Muscle of leg (tissue), 11 donors: ENCODE data around the gene CDH23. TPM values are rescaled to one million over a fixed set of nuclear protein-coding genes. Genes with fewer than 3 reads are reported as not detected.

Experiments used
- DNase-seq: peaks from one replicate; pipeline ENCODE4 v3.0.0; 2013
- H3K27ac ChIP-seq: one replicate; pipeline ENCODE4 v1.5.1; 2013; ENCODE audit warnings: mild to moderate bottlenecking, low read length, control low read depth
- H3K27me3 ChIP-seq: one replicate; pipeline ENCODE4 v1.6.1; 2013; ENCODE audit warnings: low read length; ENCODE audit not compliant: control insufficient read depth, insufficient read depth
- H3K36me3 ChIP-seq: one replicate; pipeline ENCODE4 v1.6.1; 2013; ENCODE audit warnings: low read length; ENCODE audit not compliant: control insufficient read depth, insufficient read depth
- H3K4me1 ChIP-seq: one replicate; pipeline ENCODE4 v1.6.1; 2013; ENCODE audit warnings: low read length; ENCODE audit not compliant: control insufficient read depth, insufficient read depth
- H3K4me3 ChIP-seq: one replicate; pipeline ENCODE4 v1.5.1; 2013; ENCODE audit warnings: low read length, control low read depth
- H3K9me3 ChIP-seq: replicated peaks from 2 replicates; pipeline ENCODE4 v1.6.1; 2013; ENCODE audit warnings: low read depth, low read length; ENCODE audit not compliant: control insufficient read depth
- WGBS: methylation state at CpG from one replicate; pipeline ENCODE4 v1.1.5; 2013; ENCODE audit warnings: missing lambda C conversion rate; ENCODE audit not compliant: insufficient coverage; 5-methylcytosine and 5-hydroxymethylcytosine counted together
- polyA plus RNA-seq, 8 donors: library from polyadenylated mRNA; unstranded; fragments of 120-200 nt; gene quantifications; one replicate each; pipeline versions ENCODE4 v1.2.1 to v1.2.3, GENCODE V29; 2013; ENCODE audit warnings: inconsistent platforms in 1 of 8, low replicate concordance in 1 of 8; ENCODE audit not compliant: insufficient read length in 8 of 8, insufficient read depth in 1 of 8
- total RNA-seq: library from RNA; stranded (reverse); fragments of 120-200 nt; gene quantifications from one replicate; pipeline ENCODE4 v1.2.4, GENCODE V29; 2013

Gene CDH23
- total and polyA plus RNA-seq, 9 donors, result 3.4 to 5.7 (median 4.9) TPM

DNA sequence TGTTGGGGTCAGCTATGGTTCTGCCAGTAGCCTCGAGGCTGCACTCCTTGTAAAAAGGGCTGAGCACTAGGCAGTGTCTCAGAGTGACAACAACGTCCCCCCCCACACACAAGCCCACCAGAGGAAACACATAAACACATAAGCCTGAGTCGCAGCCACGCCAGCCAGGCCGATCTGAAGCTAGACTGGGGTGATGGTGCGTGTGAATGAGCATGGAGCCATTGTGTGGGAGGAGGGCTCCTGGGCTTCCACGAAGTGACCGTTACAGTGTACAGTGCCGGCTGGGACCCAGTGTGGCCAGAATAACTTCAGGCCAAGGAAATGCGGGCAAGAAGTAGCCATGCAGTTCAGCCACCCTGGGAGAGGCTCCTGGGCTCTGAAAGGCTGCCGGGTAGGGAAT is 326.6 kb downstream of the CDH23 start:
- no peak overlapping the region for H3K4me3 ChIP-seq
- H3K27ac ChIP-seq, result no peak overlapping the region
- DNase-seq, result no peak
- H3K27me3 ChIP-seq, result no peaks in the 10 kb centered on the region
- 82% methylated on average over 4 of the region's 11 CpGs for WGBS
- no peaks in the 10 kb centered on the region for H3K36me3 ChIP-seq
- no peaks in the 10 kb centered on the region for H3K9me3 ChIP-seq
- peaks cover 56% of the 10 kb centered on the region for H3K4me1 ChIP-seq

DNA sequence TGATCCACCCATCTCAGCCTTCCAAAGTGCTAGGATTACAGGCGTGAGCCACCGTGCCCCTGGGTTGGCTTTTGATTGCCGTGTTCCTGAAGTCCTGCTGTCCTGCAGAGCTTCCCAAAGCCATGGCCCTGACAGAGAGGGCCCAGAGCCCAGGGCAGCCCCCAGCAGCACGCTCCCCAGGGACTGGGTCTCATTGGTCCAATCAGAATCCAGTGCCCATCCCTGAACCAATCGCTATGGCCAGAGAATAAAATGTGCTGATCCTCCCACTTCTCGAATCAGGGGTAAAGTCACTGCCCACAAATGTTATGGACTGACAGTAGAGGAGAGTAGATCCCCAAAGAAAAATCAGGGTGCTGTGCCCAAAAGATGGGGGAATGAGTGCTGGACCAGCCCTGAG is 327.8 kb downstream of the CDH23 start:
- no peak for DNase-seq
- Histone ChIP-seq H3K27me3 (no peaks in the 10 kb centered on the region), H3K4me1 (peaks cover 57% of the 10 kb centered on the region), H3K4me3 (no peak overlapping the region), H3K36me3 (no peaks in the 10 kb centered on the region), H3K9me3 (no peaks in the 10 kb centered on the region), H3K27ac (no peak overlapping the region)
- WGBS, result 88% methylated on average over 6 of the region's 6 CpGs

DNA sequence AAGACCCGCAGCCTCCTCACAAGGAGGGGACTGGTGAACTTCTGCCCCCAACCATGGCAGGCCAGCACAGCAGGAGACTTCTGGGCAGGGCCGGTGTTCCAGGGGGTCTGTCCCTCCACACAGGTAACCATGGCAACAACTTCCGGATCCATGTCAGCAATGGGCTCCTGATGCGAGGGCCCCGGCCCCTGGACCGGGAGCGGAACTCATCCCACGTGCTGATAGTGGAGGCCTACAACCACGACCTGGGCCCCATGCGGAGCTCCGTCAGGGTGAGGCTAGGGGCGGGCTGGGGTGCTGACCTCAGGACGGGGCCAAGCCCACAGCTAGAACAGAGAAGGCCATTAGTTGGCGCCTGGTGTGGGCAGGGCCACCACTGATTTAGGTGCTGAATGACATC is 328.5 kb downstream of the CDH23 start:
- no peak for DNase-seq
- WGBS, result 94% methylated on average over 14 of the region's 14 CpGs
- Histone ChIP-seq H3K9me3 (no peaks in the 10 kb centered on the region), H3K4me1 (peaks cover 54% of the 10 kb centered on the region), H3K27ac (no peak overlapping the region), H3K36me3 (no peaks in the 10 kb centered on the region), H3K27me3 (no peaks in the 10 kb centered on the region), H3K4me3 (no peak overlapping the region)

DNA sequence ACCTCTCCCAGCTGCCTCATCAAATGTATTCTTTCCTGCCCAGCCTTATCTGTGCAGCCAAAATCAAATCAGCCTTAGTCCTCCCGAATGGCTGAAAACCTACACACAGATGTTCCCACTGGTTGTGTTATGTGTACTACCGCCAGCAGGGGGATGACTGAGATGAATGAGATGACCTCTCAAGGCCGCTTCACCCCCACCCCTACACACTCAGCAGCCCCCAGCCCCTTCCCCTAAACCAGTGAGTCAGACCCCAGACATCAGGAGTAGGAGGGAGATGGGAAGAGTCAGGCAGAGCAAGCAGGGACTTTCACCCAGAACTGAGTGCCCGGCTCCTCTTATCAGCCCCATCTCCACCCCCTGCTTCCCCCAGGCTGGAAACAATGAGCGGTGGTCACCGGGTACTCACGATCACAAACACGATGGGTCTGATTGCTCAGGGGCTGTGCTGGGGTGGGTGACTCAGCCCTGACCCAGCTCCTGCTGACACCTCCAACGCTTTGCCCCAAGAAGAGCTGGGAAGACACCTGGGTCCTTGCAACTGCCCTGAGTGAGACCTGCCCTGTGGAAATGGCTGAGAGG is 329.4 kb downstream of the CDH23 start:
- H3K4me1 ChIP-seq, result peaks cover 52% of the 10 kb centered on the region
- H3K36me3 ChIP-seq, result no peaks in the 10 kb centered on the region
- H3K27me3 ChIP-seq, result no peaks in the 10 kb centered on the region
- 54% methylated on average over 2 of the region's 9 CpGs for WGBS
- no peak overlapping the region for H3K27ac ChIP-seq
- H3K9me3 ChIP-seq, result no peaks in the 10 kb centered on the region
- no peak for DNase-seq
- H3K4me3 ChIP-seq, result no peak overlapping the region

DNA sequence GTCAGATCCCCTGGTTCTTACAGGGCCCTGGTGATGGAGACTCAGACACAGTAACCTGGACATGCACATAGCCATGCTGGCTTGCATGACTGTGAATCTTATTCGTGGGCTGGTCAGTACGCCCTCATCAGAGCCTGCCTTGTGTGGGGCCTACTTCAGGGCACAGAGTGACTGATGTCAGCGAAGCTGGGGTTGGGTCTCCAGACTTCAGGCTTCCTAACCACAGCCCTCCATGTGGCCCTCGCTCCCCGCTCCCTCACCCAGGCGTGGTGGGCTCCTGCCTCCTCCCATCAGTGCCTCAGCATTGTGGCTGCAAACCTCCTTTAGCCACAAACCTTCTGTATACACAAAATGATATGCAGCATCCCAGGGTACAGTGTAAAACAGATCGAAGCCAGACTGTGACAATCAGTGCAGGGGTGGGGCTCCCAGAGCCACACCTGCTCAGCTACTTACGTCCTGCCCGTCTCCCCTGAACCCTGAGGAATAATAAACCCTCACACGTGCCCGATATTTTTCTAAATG is 329.9 kb downstream of the CDH23 start:
- Histone ChIP-seq H3K36me3 (no peaks in the 10 kb centered on the region), H3K4me3 (no peak overlapping the region), H3K9me3 (no peaks in the 10 kb centered on the region), H3K27ac (peak overlapping the region; percentile 88), H3K4me1 (peaks cover 52% of the 10 kb centered on the region), H3K27me3 (no peaks in the 10 kb centered on the region)
- no peak for DNase-seq
- 76% methylated on average over 9 of the region's 11 CpGs for WGBS

DNA sequence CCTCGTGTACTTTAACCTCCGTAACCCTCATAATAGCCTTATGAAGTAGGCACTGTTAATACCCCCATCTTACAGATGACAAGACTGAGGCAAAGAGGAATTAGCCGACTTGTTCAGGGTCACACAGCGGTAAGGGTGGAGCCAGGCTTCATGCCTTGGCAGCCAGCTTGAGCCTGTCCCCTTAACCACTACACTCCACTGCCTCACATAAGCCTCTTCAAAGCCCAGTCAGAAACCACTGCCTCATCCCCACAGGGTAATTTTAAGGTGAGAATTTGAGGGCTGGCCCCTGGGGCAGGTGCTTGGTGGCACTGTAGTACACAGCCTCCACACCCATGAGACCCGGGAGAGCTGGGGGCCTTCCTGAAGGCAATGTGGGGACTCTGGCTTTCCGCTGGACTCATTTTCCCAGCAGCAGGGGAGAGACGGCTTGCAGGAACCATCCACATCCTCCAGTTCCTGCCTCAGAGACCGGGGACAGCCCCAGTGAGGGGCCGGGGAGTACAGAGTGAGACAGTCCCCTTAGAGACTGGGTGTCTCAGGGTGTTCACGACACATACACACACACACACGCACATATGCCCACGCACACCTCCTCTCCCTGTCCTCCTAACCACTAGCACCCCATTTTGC is 330.5 kb downstream of the CDH23 start:
- Histone ChIP-seq H3K4me3 (no peak overlapping the region), H3K27me3 (no peaks in the 10 kb centered on the region), H3K4me1 (peaks cover 52% of the 10 kb centered on the region), H3K27ac (peak overlapping the region; percentile 88), H3K36me3 (no peaks in the 10 kb centered on the region), H3K9me3 (no peaks in the 10 kb centered on the region)
- DNase-seq, result no peak
- WGBS, result 81% methylated on average over 6 of the region's 12 CpGs

DNA sequence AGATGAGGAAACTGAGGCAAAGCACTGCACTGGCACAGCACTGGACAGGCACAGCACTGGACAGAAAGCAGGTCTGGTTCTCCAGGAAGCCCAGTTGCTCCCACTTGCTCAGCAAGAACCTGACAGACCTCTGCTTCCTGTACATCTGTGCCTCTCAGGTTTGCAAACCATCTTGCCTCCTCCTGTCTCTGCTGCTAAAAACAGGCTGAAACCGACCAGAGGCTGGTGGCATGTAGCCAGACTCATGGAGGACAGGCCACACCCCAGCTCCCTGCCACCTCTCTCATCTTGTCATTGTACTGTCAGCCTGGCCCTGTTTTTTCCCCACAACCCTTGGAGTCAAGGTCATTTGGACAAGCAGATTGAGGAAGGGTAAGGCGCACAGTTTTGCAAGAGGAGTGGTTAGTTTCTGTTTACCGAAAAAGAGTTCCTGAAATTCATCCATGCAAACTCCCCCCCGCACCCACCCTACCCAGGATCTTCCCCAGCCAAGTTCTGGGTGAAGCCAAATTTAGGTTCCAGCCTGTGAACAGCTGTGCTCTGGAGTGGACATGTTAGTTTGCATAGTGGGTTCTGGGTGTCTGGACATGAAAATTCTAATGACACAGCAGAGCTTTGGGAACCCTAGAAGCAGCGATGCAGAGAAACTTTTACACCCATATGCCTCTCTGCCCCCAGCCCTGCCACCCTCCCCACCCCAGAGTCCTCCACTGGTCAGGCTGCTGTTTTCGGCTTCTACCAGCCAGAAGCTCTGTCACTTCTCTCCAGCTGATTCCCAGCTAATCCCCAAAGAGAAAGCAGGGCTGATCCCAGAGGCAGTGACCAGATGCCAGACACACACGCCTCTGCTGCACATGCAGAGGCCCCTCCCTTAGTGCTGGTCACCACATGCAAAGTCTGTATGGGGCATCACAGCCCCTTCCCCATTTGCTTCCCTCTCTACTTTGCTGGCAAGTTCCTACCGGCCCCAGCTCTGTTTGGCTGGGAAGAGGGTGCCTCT is 331.3 kb downstream of the CDH23 start:
- H3K4me1 ChIP-seq, result peaks cover 52% of the 10 kb centered on the region
- peak; percentile 85 for DNase-seq
- H3K36me3 ChIP-seq, result no peaks in the 10 kb centered on the region
- peak overlapping the region; percentile 88 for H3K27ac ChIP-seq
- no peak overlapping the region for H3K4me3 ChIP-seq
- 24% methylated on average over 4 of the region's 8 CpGs for WGBS
- no peaks in the 10 kb centered on the region for H3K9me3 ChIP-seq
- no peaks in the 10 kb centered on the region for H3K27me3 ChIP-seq

DNA sequence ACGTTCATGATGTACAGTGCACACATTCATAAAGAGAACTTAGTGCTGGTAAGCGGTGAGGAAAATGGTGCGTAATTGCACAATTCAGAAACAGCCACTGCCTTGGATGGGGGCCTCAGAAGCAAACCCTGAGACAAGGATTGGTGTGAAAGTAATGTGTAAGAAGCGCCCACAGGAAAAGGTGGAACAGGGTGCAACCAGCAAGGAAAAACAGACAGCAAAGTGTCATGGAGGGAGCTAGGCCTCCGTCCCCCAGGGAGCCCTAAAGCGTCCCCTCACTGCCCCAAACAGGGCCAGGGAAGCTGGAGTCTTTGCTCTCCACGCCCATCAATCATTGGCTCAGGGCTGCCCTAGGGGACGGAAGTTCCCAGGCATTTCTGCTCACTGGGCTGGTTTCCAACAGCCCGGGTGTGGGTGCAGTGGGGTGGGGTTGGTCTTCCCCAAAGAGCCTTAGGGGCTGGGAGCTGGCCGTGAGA is 332.5 kb downstream of the CDH23 start:
- H3K36me3 ChIP-seq, result no peaks in the 10 kb centered on the region
- DNase-seq, result peak; percentile 70
- no peaks in the 10 kb centered on the region for H3K9me3 ChIP-seq
- no peak overlapping the region for H3K4me3 ChIP-seq
- H3K4me1 ChIP-seq, result peaks cover 52% of the 10 kb centered on the region
- peak overlapping the region; percentile 88 for H3K27ac ChIP-seq
- 51% methylated on average over 7 of the region's 10 CpGs for WGBS
- no peaks in the 10 kb centered on the region for H3K27me3 ChIP-seq

DNA sequence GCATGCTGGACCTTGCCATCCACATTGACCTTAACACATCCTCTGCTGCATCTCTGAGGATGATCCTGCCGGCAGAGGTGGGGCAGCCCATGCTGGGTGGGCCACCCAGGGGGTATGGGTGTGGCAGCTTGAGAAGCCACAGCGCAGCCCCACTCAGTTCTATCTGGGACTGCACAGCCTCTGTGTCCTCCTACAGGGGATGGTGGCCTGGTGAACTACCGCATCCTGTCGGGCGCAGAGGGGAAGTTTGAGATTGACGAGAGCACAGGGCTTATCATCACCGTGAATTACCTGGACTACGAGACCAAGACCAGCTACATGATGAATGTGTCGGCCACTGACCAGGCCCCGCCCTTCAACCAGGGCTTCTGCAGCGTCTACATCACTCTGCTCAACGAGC is 335.1 kb downstream of the CDH23 start:
- Histone ChIP-seq H3K27me3 (no peaks in the 10 kb centered on the region), H3K4me3 (no peak overlapping the region), H3K4me1 (peaks cover 53% of the 10 kb centered on the region), H3K9me3 (no peaks in the 10 kb centered on the region), H3K27ac (no peak overlapping the region), H3K36me3 (no peaks in the 10 kb centered on the region)
- 91% methylated on average over 10 of the region's 12 CpGs for WGBS
- no peak for DNase-seq

DNA sequence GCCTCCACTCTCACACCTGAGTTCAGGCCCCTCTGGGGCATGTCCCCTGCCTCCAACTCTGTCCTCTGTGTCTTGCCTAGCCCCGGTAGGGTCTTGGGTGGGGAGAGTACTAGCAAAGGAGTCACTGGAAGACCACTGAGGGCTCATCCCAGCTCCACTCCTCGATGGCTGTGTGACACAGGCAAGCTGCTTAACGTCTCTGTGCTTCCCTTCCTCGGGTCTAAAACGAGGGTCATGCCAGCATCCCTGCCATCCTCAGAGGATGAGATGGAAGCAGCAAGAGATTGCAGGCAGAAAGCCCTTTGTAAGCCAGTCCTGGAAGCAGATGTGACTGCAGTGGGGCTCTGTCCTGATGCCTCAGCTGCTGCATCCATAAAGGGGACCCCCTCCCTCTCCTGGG is 338.1 kb downstream of the CDH23 start:
- no peak for DNase-seq
- H3K4me1 ChIP-seq, result peaks cover 41% of the 10 kb centered on the region
- no peaks in the 10 kb centered on the region for H3K9me3 ChIP-seq
- no peak overlapping the region for H3K27ac ChIP-seq
- H3K4me3 ChIP-seq, result no peak overlapping the region
- H3K27me3 ChIP-seq, result no peaks in the 10 kb centered on the region
- 87% methylated on average over 3 of the region's 5 CpGs for WGBS
- H3K36me3 ChIP-seq, result peaks cover 2% of the 10 kb centered on the region
